ENCODE results near the gene DHX9.

- TF ChIP-seq, protein P1, sequence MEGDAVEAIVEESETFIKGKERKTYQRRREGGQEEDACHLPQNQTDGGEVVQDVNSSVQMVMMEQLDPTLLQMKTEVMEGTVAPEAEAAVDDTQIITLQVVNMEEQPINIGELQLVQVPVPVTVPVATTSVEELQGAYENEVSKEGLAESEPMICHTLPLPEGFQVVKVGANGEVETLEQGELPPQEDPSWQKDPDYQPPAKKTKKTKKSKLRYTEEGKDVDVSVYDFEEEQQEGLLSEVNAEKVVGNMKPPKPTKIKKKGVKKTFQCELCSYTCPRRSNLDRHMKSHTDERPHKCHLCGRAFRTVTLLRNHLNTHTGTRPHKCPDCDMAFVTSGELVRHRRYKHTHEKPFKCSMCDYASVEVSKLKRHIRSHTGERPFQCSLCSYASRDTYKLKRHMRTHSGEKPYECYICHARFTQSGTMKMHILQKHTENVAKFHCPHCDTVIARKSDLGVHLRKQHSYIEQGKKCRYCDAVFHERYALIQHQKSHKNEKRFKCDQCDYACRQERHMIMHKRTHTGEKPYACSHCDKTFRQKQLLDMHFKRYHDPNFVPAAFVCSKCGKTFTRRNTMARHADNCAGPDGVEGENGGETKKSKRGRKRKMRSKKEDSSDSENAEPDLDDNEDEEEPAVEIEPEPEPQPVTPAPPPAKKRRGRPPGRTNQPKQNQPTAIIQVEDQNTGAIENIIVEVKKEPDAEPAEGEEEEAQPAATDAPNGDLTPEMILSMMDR (IDR thresholded peaks at IDR 0.05) = no peak
- no peak for TF ChIP-seq ZFX (IDR thresholded peaks at IDR 0.05; ENCODE audit: borderline replicate concordance)
These were observed 22.8 kb downstream of the DHX9 start for GRCh38 chr1:182861994-182862393.

Data from 22Rv1 (cell line).